ENCODE measurements around the gene RILPL2. TPM values are rescaled to one million over a fixed set of nuclear protein-coding genes. Genes with fewer than 3 reads are reported as not detected.

RILPL2 gene
- total and polyA plus RNA-seq, 2 experiments from 2014 or later, result 1.4 to 2.0 TPM

- H3K27me3 Mint-ChIP-seq (ENCODE audit: insufficient read depth, low read depth, poor library complexity), result peaks cover 6% of the 10 kb centered on the region
- no peaks in the 10 kb centered on the region for H3K36me3 Mint-ChIP-seq (ENCODE audit: low read depth)
- Histone ChIP-seq H3K27me3 (ENCODE audit: insufficient read depth) (no peaks in the 10 kb centered on the region), H3K4me3 (no peak overlapping the region), H4K20me1 (replicated peaks; ENCODE audit: insufficient read depth) (no peaks in the 10 kb centered on the region), H2AFZ (no peak overlapping the region), H3K27ac (ENCODE audit: low read depth) (no peak overlapping the region), H3F3A (replicated peaks; ENCODE audit: low read depth) (no peaks in the 10 kb centered on the region), H3K4me1 (ENCODE audit: insufficient read depth) (no peaks in the 10 kb centered on the region), H3K79me2 (replicated peaks; ENCODE audit: insufficient read depth) (no peaks in the 10 kb centered on the region), H3K4me2 (no peak overlapping the region), H3K9me2 (ENCODE audit: insufficient read depth) (no peaks in the 10 kb centered on the region), H3K36me3 (ENCODE audit: insufficient read depth) (no peaks in the 10 kb centered on the region)
- no peak overlapping the region for H3K4me3 Mint-ChIP-seq
- no peak for ATAC-seq
- H3K9me3 Mint-ChIP-seq, result peaks cover 6% of the 10 kb centered on the region
- H3K4me1 Mint-ChIP-seq, result no peaks in the 10 kb centered on the region
- TF ChIP-seq CTCF (conservative IDR thresholded peaks at IDR 0.05; ENCODE audit: low read depth in 2 of 2) (no peak), ZNF331 (CRISPR knock-in tag; IDR thresholded peaks at IDR 0.05; ENCODE audit: low read depth) (no peak)
- no peak for DNase-seq (ENCODE audit: low spot score)
- H3K27ac Mint-ChIP-seq, result no peak overlapping the region
Observed at GRCh38 chr12:123428591-123428990, 7.9 kb downstream of the RILPL2 start.

- ATAC-seq (no peak), DNase-seq (ENCODE audit: low spot score) (no peak)
- Histone ChIP-seq H3K4me3 (no peak overlapping the region), H3F3A (replicated peaks; ENCODE audit: low read depth) (no peaks in the 10 kb centered on the region), H3K9me2 (ENCODE audit: insufficient read depth) (no peaks in the 10 kb centered on the region), H3K79me2 (replicated peaks; ENCODE audit: insufficient read depth) (no peaks in the 10 kb centered on the region), H3K4me2 (no peak overlapping the region), H3K4me1 (ENCODE audit: insufficient read depth) (no peaks in the 10 kb centered on the region), H3K27me3 (ENCODE audit: insufficient read depth) (no peaks in the 10 kb centered on the region), H3K36me3 (ENCODE audit: insufficient read depth) (no peaks in the 10 kb centered on the region), H4K20me1 (replicated peaks; ENCODE audit: insufficient read depth) (no peaks in the 10 kb centered on the region), H3K27ac (ENCODE audit: low read depth) (no peak overlapping the region), H2AFZ (no peak overlapping the region)
- no peak for TF ChIP-seq STAT1 (IDR thresholded peaks at IDR 0.05; ENCODE audit: unreplicated experiment)
- no peak for TF ChIP-seq CTCF (conservative IDR thresholded peaks at IDR 0.05; ENCODE audit: low read depth in 2 of 2)
- TF ChIP-seq ZNF462 (CRISPR knock-in tag; IDR thresholded peaks at IDR 0.05), result no peak
- no peak for TF ChIP-seq ZNF331 (CRISPR knock-in tag; IDR thresholded peaks at IDR 0.05; ENCODE audit: low read depth)
- no peak for TF ChIP-seq ZNF114 (CRISPR knock-in tag; IDR thresholded peaks at IDR 0.05)
- no peak for TF ChIP-seq POLR2AphosphoS5 (IDR thresholded peaks at IDR 0.05; ENCODE audit: low read depth)
- TF ChIP-seq NANOG (IDR thresholded peaks at IDR 0.05; ENCODE audit: borderline replicate concordance), result no peak
- TF ChIP-seq JUNB (IDR thresholded peaks at IDR 0.05; ENCODE audit: unreplicated experiment), result no peak
- TF ChIP-seq ETS1 (IDR thresholded peaks at IDR 0.05), result no peak
- TF ChIP-seq EZH2phosphoT487 (IDR thresholded peaks at IDR 0.05; ENCODE audit: unreplicated experiment), result no peak
- Mint-ChIP-seq H3K27me3 (ENCODE audit: insufficient read depth, low read depth, poor library complexity) (peaks cover 3% of the 10 kb centered on the region), H3K4me3 (no peak overlapping the region), H3K9me3 (peaks cover 10% of the 10 kb centered on the region), H3K4me1 (no peaks in the 10 kb centered on the region), H3K36me3 (ENCODE audit: low read depth) (no peaks in the 10 kb centered on the region), H3K27ac (no peak overlapping the region)
Observed at GRCh38 chr12:123427036-123427769, 9.3 kb downstream of the RILPL2 start.

All from GM23338 (cell line).